HL-60 (cell line): Measurements from ENCODE around the gene LCN15.

Experiments
- GABPA ChIP-seq: IDR thresholded peaks from 2 replicates; pipeline ENCODE4 v1.6.1; 2012; ENCODE audit warnings: low read depth
- POLR2AphosphoS5 ChIP-seq: IDR thresholded peaks from 2 replicates; pipeline ENCODE4 v1.6.1; 2012; ENCODE audit warnings: low read depth
- SPI1 ChIP-seq: IDR thresholded peaks from 2 replicates; pipeline ENCODE4 v1.6.1; 2012; ENCODE audit warnings: low read depth, mild to moderate bottlenecking, borderline replicate concordance
- TF ChIP-seq, protein P1 (sequence below): IDR thresholded peaks from one replicate; pipeline ENCODE4 v1.5.1; 2011; ENCODE audit warnings: low read length, control low read depth, inconsistent platforms; ENCODE audit not compliant: insufficient read depth
- TF ChIP-seq, protein P2 (sequence below): IDR thresholded peaks from 2 replicates; pipeline ENCODE4 v1.6.1; 2012; ENCODE audit warnings: low read depth; ENCODE audit not compliant: insufficient replicate concordance

DNA sequence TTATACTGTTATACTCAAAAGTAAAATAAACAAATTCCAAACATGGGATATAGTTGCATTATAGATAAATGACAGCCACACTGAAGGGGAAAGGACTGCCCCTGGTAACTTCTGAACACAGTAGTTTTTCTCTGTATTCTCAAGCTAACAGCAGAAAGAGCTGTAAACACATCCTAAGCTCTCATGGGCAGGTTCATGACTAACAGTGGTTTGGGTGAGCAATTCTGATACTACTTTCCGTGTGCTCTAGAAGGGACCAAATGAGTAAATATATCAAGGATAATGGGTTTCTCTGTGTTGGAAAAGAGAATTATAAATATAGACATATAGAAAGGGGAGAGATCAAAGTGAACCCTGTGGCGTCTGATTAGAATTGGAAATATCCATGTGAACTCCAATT, 13.8 kb downstream of the LCN15 start:
- TF ChIP-seq SPI1, result no peak
- TF ChIP-seq, protein P1, sequence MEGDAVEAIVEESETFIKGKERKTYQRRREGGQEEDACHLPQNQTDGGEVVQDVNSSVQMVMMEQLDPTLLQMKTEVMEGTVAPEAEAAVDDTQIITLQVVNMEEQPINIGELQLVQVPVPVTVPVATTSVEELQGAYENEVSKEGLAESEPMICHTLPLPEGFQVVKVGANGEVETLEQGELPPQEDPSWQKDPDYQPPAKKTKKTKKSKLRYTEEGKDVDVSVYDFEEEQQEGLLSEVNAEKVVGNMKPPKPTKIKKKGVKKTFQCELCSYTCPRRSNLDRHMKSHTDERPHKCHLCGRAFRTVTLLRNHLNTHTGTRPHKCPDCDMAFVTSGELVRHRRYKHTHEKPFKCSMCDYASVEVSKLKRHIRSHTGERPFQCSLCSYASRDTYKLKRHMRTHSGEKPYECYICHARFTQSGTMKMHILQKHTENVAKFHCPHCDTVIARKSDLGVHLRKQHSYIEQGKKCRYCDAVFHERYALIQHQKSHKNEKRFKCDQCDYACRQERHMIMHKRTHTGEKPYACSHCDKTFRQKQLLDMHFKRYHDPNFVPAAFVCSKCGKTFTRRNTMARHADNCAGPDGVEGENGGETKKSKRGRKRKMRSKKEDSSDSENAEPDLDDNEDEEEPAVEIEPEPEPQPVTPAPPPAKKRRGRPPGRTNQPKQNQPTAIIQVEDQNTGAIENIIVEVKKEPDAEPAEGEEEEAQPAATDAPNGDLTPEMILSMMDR, result no peak
- no peak for TF ChIP-seq POLR2AphosphoS5
- TF ChIP-seq GABPA, result no peak
- TF ChIP-seq, protein P2, sequence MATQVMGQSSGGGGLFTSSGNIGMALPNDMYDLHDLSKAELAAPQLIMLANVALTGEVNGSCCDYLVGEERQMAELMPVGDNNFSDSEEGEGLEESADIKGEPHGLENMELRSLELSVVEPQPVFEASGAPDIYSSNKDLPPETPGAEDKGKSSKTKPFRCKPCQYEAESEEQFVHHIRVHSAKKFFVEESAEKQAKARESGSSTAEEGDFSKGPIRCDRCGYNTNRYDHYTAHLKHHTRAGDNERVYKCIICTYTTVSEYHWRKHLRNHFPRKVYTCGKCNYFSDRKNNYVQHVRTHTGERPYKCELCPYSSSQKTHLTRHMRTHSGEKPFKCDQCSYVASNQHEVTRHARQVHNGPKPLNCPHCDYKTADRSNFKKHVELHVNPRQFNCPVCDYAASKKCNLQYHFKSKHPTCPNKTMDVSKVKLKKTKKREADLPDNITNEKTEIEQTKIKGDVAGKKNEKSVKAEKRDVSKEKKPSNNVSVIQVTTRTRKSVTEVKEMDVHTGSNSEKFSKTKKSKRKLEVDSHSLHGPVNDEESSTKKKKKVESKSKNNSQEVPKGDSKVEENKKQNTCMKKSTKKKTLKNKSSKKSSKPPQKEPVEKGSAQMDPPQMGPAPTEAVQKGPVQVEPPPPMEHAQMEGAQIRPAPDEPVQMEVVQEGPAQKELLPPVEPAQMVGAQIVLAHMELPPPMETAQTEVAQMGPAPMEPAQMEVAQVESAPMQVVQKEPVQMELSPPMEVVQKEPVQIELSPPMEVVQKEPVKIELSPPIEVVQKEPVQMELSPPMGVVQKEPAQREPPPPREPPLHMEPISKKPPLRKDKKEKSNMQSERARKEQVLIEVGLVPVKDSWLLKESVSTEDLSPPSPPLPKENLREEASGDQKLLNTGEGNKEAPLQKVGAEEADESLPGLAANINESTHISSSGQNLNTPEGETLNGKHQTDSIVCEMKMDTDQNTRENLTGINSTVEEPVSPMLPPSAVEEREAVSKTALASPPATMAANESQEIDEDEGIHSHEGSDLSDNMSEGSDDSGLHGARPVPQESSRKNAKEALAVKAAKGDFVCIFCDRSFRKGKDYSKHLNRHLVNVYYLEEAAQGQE, result no peak
